Right atrium auricular region (tissue), 2 donors: ENCODE data around the gene TELO2. TPM values are rescaled to one million over a fixed set of nuclear protein-coding genes. Genes with fewer than 3 reads are reported as not detected.

Experiments
- DNase-seq: peaks from one replicate; pipeline ENCODE4 v3.0.0-alpha.2; 2019; ENCODE audit warnings: low spot score
- H3K27ac ChIP-seq, 2 donors: fragments of 200-600 bp; sonication (generic); 1 replicate in 1 of 2; 2 replicates in 1 of 2; pipeline ENCODE4 v1.5.1; 2016 to 2019
- H3K27me3 ChIP-seq, 2 donors: fragments of 200-600 bp; sonication (generic); one replicate each; pipeline versions ENCODE4 v1.5.1 to v1.6.0; 2017 to 2019
- H3K36me3 ChIP-seq: fragments of 200-600 bp; sonication (generic); one replicate; pipeline ENCODE4 v1.5.1; 2016
- H3K4me1 ChIP-seq, 2 donors: fragments of 200-600 bp; sonication (generic); one replicate each; pipeline versions ENCODE4 v1.5.1 to v1.6.0; 2017 to 2019
- H3K4me3 ChIP-seq, 2 donors: fragments of 200-600 bp; sonication (generic); 1 replicate in 1 of 2; 2 replicates in 1 of 2; pipeline ENCODE4 v1.5.1; 2017 to 2019; ENCODE audit warnings: mild to moderate bottlenecking in 1 of 2, moderate library complexity in 1 of 2
- H3K9me3 ChIP-seq, 2 donors: fragments of 200-600 bp; sonication (generic); one replicate each; pipeline ENCODE4 v1.5.1; 2019
- total RNA-seq, 2 donors: library from RNA; depleted of rRNA; stranded (reverse); fragments of >200 nt; gene quantifications; one replicate each; pipeline ENCODE4 v1.1.0, GENCODE V29; 2016
- TF ChIP-seq, protein P1 (sequence below), 2 donors: fragments of 200-600 bp; sonication (generic); IDR thresholded peaks; one replicate each; pipeline ENCODE4 v1.5.1; 2019; ENCODE audit warnings: antibody characterized with exemption in 2 of 2

Gene TELO2
- total RNA-seq, 2 donors from 2014 or later, result 11.3 to 11.5 TPM

DNA sequence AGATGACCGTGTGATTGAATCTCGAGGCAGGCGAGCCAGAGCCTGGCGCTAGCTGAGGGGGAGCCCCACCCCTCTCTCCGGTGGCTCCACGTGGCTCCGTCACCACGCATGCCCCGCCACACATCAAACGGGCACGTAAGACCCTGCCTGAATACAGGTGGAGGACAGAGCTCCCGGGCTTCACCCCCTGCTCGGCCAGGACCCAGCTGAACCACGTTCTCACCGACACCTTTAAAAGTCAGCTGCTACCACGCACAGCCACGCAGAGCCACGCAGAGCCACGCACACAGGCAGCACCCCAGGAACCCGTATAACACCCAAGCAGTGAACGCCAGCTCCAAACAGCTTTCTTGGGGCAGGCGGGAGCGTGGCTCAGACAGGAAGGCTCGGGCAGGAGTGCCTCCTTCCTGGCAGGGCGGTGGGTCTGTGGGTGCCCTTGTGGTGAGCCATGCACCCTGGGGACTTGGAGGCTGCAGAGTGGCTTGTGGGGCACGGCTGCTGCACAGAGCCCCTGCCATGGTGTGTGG lies 44.7 kb downstream of the TELO2 start:
- Histone ChIP-seq H3K27ac (peak overlapping the region; percentile 88 to 96), H3K9me3 (no peaks in the 10 kb centered on the region), H3K4me3 (peak overlapping the region; percentile 56 to 66), H3K27me3 (no peaks in the 10 kb centered on the region), H3K36me3 (peaks cover 50% of the 10 kb centered on the region), H3K4me1 (peaks cover 3 to 77% of the 10 kb centered on the region in 2 donors)
- TF ChIP-seq, protein P1, sequence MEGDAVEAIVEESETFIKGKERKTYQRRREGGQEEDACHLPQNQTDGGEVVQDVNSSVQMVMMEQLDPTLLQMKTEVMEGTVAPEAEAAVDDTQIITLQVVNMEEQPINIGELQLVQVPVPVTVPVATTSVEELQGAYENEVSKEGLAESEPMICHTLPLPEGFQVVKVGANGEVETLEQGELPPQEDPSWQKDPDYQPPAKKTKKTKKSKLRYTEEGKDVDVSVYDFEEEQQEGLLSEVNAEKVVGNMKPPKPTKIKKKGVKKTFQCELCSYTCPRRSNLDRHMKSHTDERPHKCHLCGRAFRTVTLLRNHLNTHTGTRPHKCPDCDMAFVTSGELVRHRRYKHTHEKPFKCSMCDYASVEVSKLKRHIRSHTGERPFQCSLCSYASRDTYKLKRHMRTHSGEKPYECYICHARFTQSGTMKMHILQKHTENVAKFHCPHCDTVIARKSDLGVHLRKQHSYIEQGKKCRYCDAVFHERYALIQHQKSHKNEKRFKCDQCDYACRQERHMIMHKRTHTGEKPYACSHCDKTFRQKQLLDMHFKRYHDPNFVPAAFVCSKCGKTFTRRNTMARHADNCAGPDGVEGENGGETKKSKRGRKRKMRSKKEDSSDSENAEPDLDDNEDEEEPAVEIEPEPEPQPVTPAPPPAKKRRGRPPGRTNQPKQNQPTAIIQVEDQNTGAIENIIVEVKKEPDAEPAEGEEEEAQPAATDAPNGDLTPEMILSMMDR (IDR thresholded peaks at IDR 0.05), result no peak
- no peak for DNase-seq

DNA sequence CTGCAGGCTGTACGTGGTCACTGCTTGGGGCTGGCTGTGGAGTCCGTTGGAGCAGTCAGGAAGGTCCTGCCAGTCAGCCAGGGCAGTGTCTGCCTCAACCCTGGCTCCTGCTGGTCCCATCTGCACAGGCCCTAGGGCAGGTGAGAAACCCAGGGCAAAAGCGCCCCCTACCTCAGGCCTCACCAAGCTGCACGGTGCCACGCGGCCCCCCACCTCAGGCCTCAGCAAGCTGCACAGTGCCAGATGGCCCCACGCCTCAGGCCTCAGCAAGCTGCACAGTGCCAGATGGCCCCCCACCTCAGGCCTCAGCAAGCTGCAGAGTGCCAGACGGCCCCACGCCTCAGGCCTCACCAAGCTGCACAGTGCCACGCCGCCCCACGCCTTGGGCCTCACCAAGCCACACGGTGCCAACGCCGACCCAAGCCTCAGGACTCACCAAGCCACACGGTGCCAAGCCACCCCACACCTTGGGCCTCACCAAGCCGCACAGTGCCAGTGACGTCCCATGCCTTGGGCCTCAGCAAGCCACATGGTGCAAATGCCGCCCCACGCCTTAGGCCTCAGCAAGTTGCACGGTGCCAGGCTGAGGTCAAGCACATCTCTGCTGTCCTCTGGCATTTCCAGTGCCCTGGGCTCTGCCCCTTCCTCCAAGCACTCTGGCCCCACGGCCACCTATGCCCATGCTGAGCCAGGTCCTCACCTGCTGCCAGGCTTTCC lies 45.8 kb downstream of the TELO2 start:
- Histone ChIP-seq H3K27ac (peak overlapping the region; percentile 88 to 96), H3K27me3 (no peaks in the 10 kb centered on the region), H3K36me3 (peaks cover 55% of the 10 kb centered on the region), H3K9me3 (no peaks in the 10 kb centered on the region), H3K4me3 (no peak overlapping the region), H3K4me1 (peaks cover 3 to 83% of the 10 kb centered on the region in 2 donors)
- TF ChIP-seq, protein P1 (IDR thresholded peaks at IDR 0.05), result peak in 1 of 2 donors; percentile 32
- no peak for DNase-seq

DNA sequence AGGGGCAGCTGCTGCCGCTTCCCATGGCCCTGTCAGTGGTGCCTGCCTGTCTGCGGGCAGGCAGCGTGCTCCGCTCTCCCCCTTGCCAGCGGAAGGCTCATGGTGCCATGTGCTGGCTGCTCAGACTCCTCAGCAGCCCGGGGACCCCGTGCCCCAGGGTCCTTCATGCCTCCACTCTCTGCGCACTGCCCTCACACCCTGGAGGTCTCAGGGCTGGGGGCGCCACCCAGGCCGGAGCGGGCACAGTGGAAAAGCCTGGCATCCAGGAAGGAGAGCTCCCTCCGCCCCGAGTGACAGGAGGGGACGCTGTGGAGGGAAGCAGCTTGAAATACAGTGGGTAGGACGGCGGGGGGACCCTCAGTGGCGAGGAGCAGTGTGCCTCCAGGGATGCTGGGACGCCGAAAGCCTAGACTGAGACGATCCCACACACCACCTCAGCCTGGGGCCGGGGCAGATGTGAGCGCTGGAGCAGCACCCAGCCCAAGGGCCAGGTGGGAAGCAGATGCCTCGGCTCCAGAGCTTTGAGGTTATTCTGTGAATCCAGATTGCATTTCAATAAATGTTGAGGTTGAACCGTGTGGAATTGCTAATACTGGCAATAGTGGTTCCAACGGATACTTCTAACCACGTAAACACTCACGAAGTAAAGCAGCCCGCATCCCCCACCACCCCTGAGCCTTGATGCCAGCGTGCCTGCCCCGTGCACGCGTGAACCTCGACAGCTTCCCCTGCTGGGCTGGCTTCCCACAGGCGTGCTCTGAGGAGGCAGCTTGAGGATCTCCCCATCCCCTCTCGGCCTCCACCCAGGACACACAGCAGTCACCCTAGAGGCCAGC lies 46.8 kb downstream of the TELO2 start:
- no peak overlapping the region for H3K4me3 ChIP-seq
- no peak for DNase-seq
- no peaks in the 10 kb centered on the region for H3K27me3 ChIP-seq
- peak overlapping the region; percentile 88 to 96 for H3K27ac ChIP-seq
- H3K4me1 ChIP-seq, result peaks cover 3 to 92% of the 10 kb centered on the region in 2 donors
- peaks cover 55% of the 10 kb centered on the region for H3K36me3 ChIP-seq
- TF ChIP-seq, protein P1 (IDR thresholded peaks at IDR 0.05), result no peak
- no peaks in the 10 kb centered on the region for H3K9me3 ChIP-seq

DNA sequence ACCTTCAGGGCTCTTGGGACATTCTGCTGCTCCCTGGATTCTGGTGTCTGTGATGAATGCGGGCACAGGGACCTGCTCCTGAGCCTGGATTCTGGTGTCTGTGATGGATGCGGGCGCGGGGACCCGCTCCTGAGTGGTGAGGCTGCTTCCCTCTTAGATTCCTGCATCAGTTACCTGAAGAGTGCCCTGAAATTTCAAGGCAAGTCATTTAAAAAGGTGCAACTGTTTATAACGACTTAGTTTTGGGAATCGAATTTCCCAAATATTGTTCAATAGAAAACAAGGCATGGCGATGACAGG lies 47.3 kb downstream of the TELO2 start:
- Histone ChIP-seq H3K4me1 (peaks cover 3 to 96% of the 10 kb centered on the region in 2 donors), H3K27ac (peak overlapping the region in 1 of 2 donors; percentile 96), H3K36me3 (peaks cover 55% of the 10 kb centered on the region), H3K4me3 (no peak overlapping the region), H3K9me3 (no peaks in the 10 kb centered on the region), H3K27me3 (no peaks in the 10 kb centered on the region)
- TF ChIP-seq, protein P1 (IDR thresholded peaks at IDR 0.05), result no peak
- DNase-seq, result no peak

DNA sequence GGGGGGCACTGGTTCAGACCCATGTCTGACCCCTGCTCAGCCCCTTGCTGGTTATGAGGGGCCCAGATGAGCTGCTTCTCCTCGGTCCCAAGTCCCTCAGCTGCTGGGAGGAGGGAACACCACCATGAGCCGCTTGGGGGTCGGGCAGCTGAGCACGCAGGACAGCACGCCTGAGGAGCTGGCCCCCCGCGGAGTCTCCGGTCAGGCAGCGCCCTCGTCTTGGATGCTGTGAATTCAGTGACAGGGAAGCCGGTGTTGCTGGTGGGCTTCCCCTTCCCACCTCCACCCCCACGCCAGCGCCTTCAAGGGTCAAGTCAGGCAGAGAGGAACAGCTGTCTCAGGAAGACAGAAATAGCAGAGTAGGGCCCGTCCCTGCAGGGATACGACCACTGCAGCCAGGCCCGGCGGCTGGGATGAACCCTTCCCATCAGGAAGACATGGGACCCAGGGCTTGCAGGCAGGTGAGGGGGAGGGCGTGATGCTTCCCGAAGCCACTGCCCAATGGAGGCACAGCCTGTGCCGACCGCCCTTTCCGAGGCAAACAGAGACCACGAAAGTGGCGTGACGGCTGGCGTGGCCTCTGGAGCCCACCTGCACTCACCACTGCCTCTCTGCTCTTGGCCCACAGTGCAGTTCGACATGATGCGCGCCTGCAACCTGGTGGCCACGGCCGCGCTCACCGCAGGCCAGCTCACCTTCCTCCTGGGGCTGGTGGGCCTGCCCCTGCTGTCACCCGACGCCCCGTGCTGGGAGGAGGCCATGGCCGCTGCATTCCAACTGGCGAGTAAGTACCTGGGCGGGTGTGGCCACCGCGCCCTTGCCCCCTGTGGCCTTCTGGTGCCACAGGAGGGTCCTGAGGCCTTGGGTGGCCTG lies 48.4 kb downstream of the TELO2 start:
- Histone ChIP-seq H3K27me3 (no peaks in the 10 kb centered on the region), H3K4me1 (peaks cover 3 to 96% of the 10 kb centered on the region in 2 donors), H3K27ac (peak overlapping the region; percentile 92 to 97), H3K4me3 (no peak overlapping the region), H3K36me3 (peaks cover 46% of the 10 kb centered on the region), H3K9me3 (no peaks in the 10 kb centered on the region)
- TF ChIP-seq, protein P1 (IDR thresholded peaks at IDR 0.05), result no peak
- DNase-seq, result no peak
